ENCODE measurements around the gene DNM3. TPM values are rescaled to one million over a fixed set of nuclear protein-coding genes. Genes with fewer than 3 reads are reported as not detected.

DNM3 gene
- total RNA-seq, 4 donors from 2014 or later, result 2.7 to 4.5 (median 4.0) TPM

DNA sequence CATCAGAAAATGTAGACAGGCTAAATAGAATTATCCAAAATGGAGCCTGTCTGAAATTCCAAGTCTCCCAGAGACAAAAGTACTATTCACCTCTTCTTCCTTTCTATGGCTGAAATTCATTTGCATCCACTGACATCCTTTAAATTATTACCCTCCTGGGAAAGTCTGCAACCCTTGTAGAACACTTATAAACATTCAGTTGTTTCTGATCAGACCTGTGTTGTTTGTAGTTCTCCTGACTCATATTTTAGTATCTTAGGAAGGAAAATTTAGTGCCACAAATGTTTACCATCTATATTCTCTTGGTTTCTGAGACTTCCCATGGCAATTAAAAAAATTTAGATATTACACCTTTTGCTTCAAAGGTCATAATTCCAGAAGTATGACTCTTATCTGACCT lies 509.6 kb downstream of the DNM3 start:
- DNase-seq (ENCODE audit: low spot score in 2 of 2), result no peak
- intact Hi-C loops (cut with DNase I; ENCODE audit: low total_unique reads), result no loop called here

GRCh38 chr1:172351346-172351745 lies 510.0 kb downstream of the DNM3 start:
- DNase-seq (ENCODE audit: low spot score in 2 of 2), result no peak
- no peak overlapping the region for H3K4me3 ChIP-seq (ENCODE audit: low read depth, poor library complexity, severe bottlenecking)
- TF ChIP-seq CTCF (IDR thresholded peaks at IDR 0.05) (no peak), POLR2A (IDR thresholded peaks at IDR 0.05) (no peak)
- intact Hi-C loops (cut with DNase I; ENCODE audit: low total_unique reads), result no loop called here

More for the DNA sequence above, 509.6 kb downstream of the DNM3 start:
- no peak overlapping the region for H3K4me3 ChIP-seq (ENCODE audit: low read depth, poor library complexity, severe bottlenecking)
- TF ChIP-seq POLR2A (IDR thresholded peaks at IDR 0.05) (no peak), CTCF (IDR thresholded peaks at IDR 0.05) (no peak)

DNA sequence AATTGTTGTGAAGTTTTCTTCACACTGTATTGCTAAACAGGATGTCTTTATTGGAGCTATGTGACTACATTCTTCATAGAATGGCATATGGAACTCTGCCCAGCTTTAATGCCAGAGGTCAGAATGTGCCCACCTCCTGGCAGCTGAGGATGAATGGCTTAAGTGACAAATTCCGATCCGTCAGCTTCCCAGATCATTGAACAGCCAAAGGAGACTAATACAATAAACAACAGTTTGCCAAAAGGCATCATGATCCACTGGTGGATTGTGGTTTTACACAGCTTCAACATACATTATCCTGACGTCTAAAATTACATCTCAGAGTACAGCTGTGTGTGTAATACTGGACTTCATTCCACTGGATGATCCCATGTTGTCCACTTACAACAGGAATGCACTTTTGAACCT lies 510.5 kb downstream of the DNM3 start:
- no peak for DNase-seq (ENCODE audit: low spot score in 2 of 2)
- H3K4me3 ChIP-seq (ENCODE audit: low read depth, poor library complexity, severe bottlenecking), result no peak overlapping the region
- intact Hi-C loops (cut with DNase I; ENCODE audit: low total_unique reads), result no loop called here
- 47 to 62% methylated on average over 3 of the region's 3 CpGs for WGBS, 2 donors
- TF ChIP-seq POLR2A (IDR thresholded peaks at IDR 0.05) (no peak), CTCF (IDR thresholded peaks at IDR 0.05) (no peak)

DNA sequence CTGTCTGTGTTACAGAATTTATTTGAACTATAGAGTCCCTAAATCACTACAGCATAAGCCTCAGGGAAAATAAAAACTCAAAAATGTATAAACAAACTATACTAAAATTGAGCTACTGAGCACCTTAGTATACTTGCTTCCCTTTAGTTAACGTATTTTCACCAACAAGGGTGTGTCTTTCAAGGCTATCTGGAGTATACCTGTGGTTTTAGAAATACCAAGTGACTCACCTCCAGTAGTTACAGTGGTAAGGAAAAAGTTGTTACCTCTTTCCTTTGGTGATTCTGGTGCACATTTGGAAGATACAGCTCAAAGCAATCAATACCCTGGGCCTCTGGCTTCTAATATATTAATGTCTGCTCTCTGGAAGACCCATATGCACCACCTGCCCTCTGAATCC lies 511.1 kb downstream of the DNM3 start:
- intact Hi-C loops (cut with DNase I; ENCODE audit: low total_unique reads), result no loop called here
- TF ChIP-seq CTCF (IDR thresholded peaks at IDR 0.05), result no peak
- no peak for TF ChIP-seq POLR2A (IDR thresholded peaks at IDR 0.05)
- WGBS, 2 donors, result 65 to 80% methylated on average over 1 of the region's 1 CpG
- DNase-seq (ENCODE audit: low spot score in 2 of 2), result no peak
- H3K4me3 ChIP-seq (ENCODE audit: low read depth, poor library complexity, severe bottlenecking), result no peak overlapping the region

GRCh38 chr1:172354291-172355274 lies 513.3 kb downstream of the DNM3 start:
- DNase-seq (ENCODE audit: low spot score in 2 of 2), result no peak
- H3K4me3 ChIP-seq (ENCODE audit: low read depth, poor library complexity, severe bottlenecking), result no peak overlapping the region
- intact Hi-C loops (cut with DNase I; ENCODE audit: low total_unique reads), result no loop called here
- WGBS, 2 donors, result 94% methylated on average over 5 of the region's 5 CpGs
- TF ChIP-seq POLR2A (IDR thresholded peaks at IDR 0.05), result no peak
- TF ChIP-seq CTCF (IDR thresholded peaks at IDR 0.05), result no peak

Measured in lower leg skin (tissue), 4 donors.